ENCODE data around the gene MTUS2.
"Not testable (repeated sequence)": the region's sequence is repeated elsewhere in the genome, so short reads cannot be mapped to it uniquely, and the experiment has no call there.

DNA sequence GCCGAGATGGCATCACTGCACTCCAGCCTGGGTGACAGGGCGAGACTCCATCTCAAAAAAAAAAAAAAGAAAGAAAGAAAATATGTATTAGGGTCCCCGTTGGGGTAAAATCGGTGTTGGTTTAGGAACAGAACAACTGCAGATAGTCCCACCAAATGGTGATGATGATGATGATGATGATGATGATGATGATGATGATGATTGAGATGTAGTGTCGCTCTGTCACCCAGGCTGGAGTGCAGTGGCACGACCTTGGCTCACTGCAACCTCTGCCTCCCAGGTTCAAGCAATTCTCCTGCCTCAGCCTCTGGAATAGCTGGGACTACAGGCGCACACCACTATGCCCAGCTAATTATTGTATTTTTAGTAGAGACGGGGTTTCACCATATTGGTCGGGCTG is 570.5 kb downstream of the MTUS2 start:
- TF ChIP-seq, protein P1, sequence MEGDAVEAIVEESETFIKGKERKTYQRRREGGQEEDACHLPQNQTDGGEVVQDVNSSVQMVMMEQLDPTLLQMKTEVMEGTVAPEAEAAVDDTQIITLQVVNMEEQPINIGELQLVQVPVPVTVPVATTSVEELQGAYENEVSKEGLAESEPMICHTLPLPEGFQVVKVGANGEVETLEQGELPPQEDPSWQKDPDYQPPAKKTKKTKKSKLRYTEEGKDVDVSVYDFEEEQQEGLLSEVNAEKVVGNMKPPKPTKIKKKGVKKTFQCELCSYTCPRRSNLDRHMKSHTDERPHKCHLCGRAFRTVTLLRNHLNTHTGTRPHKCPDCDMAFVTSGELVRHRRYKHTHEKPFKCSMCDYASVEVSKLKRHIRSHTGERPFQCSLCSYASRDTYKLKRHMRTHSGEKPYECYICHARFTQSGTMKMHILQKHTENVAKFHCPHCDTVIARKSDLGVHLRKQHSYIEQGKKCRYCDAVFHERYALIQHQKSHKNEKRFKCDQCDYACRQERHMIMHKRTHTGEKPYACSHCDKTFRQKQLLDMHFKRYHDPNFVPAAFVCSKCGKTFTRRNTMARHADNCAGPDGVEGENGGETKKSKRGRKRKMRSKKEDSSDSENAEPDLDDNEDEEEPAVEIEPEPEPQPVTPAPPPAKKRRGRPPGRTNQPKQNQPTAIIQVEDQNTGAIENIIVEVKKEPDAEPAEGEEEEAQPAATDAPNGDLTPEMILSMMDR (IDR thresholded peaks at IDR 0.05 in 4 of 5, conservative IDR thresholded peaks at IDR 0.05 in 1 of 5) = not testable (repeated sequence)
- not testable (repeated sequence) for TF ChIP-seq POLR2A (IDR thresholded peaks at IDR 0.05)

Measured in gastrocnemius medialis (tissue), 4 donors.